ENCODE measurements around the gene TEAD1.

GRCh38 chr11:12958986-12959385 lies 284.8 kb downstream of the TEAD1 start:
- no peak for TF ChIP-seq CTCF (IDR thresholded peaks at IDR 0.05; ENCODE audit: low read depth, low read length, poor library complexity, severe bottlenecking)
- no peak for TF ChIP-seq EZH2phosphoT487 (IDR thresholded peaks at IDR 0.05; ENCODE audit: borderline replicate concordance, low read length)
